Parathyroid adenoma (tissue), 2 donors: Measurements from ENCODE around the gene RNF144A.

ENCODE experiments used
- H2AFZ ChIP-seq: fragments of 300-600 bp; sonication (generic); one replicate; pipeline ENCODE4 v1.7.0; 2017; ENCODE audit warnings: antibody characterized with exemption, mild to moderate bottlenecking
- H3K27ac ChIP-seq: fragments of 300-600 bp; sonication (generic); one replicate; pipeline ENCODE4 v1.7.0; 2017
- H3K27me3 ChIP-seq: fragments of 300-600 bp; sonication (generic); one replicate; pipeline ENCODE4 v1.7.0; 2017; ENCODE audit warnings: low read length; ENCODE audit not compliant: control insufficient read depth, insufficient read depth
- H3K36me3 ChIP-seq: fragments of 300-600 bp; sonication (generic); one replicate; pipeline ENCODE4 v1.7.0; 2017; ENCODE audit warnings: low read length; ENCODE audit not compliant: control insufficient read depth, insufficient read depth
- H3K4me1 ChIP-seq: fragments of 300-600 bp; sonication (generic); one replicate; pipeline ENCODE4 v1.7.0; 2017; ENCODE audit warnings: control low read depth
- H3K4me2 ChIP-seq: fragments of 300-600 bp; sonication (generic); one replicate; pipeline ENCODE4 v1.7.0; 2017; ENCODE audit warnings: low read length
- H3K4me3 ChIP-seq: fragments of 300-600 bp; sonication (generic); one replicate; pipeline ENCODE4 v1.7.0; 2017; ENCODE audit warnings: low read depth, low read length
- H3K79me2 ChIP-seq: fragments of 300-600 bp; sonication (generic); one replicate; pipeline ENCODE4 v1.7.0; 2017; ENCODE audit warnings: control low read depth
- H3K9ac ChIP-seq: fragments of 300-600 bp; sonication (generic); one replicate; pipeline ENCODE4 v1.7.0; 2017; ENCODE audit warnings: mild to moderate bottlenecking
- H3K9me3 ChIP-seq: fragments of 300-600 bp; sonication (generic); one replicate; pipeline ENCODE4 v1.7.0; 2017; ENCODE audit warnings: low read length; ENCODE audit not compliant: control insufficient read depth
- CTCF ChIP-seq: fragments of 300-600 bp; sonication (generic); IDR thresholded peaks from one replicate; pipeline ENCODE4 v1.7.0; 2017; ENCODE audit warnings: antibody characterized with exemption, mild to moderate bottlenecking
- donor health status: primary hyperparathyroidism.

Gene RNF144A

GRCh38 chr2:7060631-7061449 is 143.6 kb downstream of the RNF144A start:
- H3K27ac ChIP-seq: no peak overlapping the region

GRCh38 chr2:7061450-7061789 is 144.2 kb downstream of the RNF144A start:
- H3K4me2 ChIP-seq: no peak overlapping the region
- H3K4me1 ChIP-seq: peaks cover 7% of the 10 kb centered on the region
- H3K27ac ChIP-seq: no peak overlapping the region
- H3K36me3 ChIP-seq: no peaks in the 10 kb centered on the region
- H3K4me3 ChIP-seq: no peak overlapping the region
- H3K9me3 ChIP-seq: no peaks in the 10 kb centered on the region
- H3K79me2 ChIP-seq: no peaks in the 10 kb centered on the region
- H3K9ac ChIP-seq: no peak overlapping the region
- no peak overlapping the region for H2AFZ ChIP-seq
- TF ChIP-seq CTCF: no peak
- no peaks in the 10 kb centered on the region for H3K27me3 ChIP-seq

More at GRCh38 chr2:7060631-7061449, 143.6 kb downstream of the RNF144A start:
- Histone ChIP-seq H3K9ac (no peak overlapping the region), H3K79me2 (no peaks in the 10 kb centered on the region), H3K36me3 (no peaks in the 10 kb centered on the region), H3K4me2 (no peak overlapping the region), H3K4me1 (peaks cover 7% of the 10 kb centered on the region), H3K27me3 (no peaks in the 10 kb centered on the region), H2AFZ (no peak overlapping the region), H3K9me3 (no peaks in the 10 kb centered on the region), H3K4me3 (no peak overlapping the region)
- TF ChIP-seq CTCF: no peak

DNA sequence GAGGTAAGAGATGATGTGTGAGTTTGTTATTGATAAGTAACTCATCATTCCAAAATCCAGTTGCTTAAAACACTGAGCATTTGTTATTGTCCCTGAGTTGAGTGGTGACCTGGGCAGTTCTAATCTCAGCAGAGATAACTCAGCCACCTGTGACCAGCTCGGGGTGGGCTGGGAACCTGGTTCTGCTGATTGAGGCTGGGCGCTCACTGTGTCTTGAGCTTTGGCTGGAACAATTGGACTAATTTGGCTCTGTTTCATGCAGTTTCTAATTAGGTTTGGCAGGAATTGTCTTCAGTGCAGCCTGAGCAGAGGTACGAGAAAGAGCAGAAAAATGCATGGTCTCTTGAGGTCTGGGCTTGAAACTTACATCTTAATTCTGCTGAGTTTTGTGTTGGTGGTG is 144.7 kb downstream of the RNF144A start:
- Histone ChIP-seq H3K9ac (no peak overlapping the region), H3K4me2 (no peak overlapping the region), H3K27ac (no peak overlapping the region), H2AFZ (no peak overlapping the region), H3K27me3 (no peaks in the 10 kb centered on the region), H3K9me3 (no peaks in the 10 kb centered on the region), H3K4me1 (peaks cover 7% of the 10 kb centered on the region), H3K4me3 (no peak overlapping the region), H3K36me3 (no peaks in the 10 kb centered on the region), H3K79me2 (no peaks in the 10 kb centered on the region)
- no peak for TF ChIP-seq CTCF

DNA sequence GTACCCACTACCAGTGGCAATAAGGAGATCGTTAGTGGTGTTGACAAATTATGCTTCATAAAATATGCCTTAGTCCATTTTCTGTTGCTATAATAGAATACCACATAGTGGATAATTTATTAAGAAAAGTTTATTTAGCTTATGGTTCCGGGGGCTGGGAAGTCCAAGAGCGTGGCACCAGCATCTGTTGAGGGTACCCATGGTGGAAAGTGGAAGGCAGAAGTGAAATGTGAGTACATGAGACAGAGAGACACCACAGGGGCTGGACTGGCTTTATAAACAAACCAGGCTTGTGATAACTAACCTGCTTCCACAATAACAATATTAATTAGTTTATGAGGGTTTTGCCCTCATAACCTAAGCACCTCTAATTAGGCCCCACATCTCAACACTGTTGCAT is 146.6 kb downstream of the RNF144A start:
- H3K9ac ChIP-seq: no peak overlapping the region
- H3K9me3 ChIP-seq: no peaks in the 10 kb centered on the region
- no peak for TF ChIP-seq CTCF
- no peaks in the 10 kb centered on the region for H3K4me1 ChIP-seq
- no peak overlapping the region for H2AFZ ChIP-seq
- no peaks in the 10 kb centered on the region for H3K27me3 ChIP-seq
- no peaks in the 10 kb centered on the region for H3K36me3 ChIP-seq
- H3K4me2 ChIP-seq: no peak overlapping the region
- no peak overlapping the region for H3K4me3 ChIP-seq
- no peak overlapping the region for H3K27ac ChIP-seq
- H3K79me2 ChIP-seq: no peaks in the 10 kb centered on the region

GRCh38 chr2:7068457-7068856 is 151.2 kb downstream of the RNF144A start:
- H3K27me3 ChIP-seq: no peaks in the 10 kb centered on the region
- no peaks in the 10 kb centered on the region for H3K36me3 ChIP-seq
- H3K4me3 ChIP-seq: no peak overlapping the region
- H3K4me2 ChIP-seq: no peak overlapping the region
- no peak for TF ChIP-seq CTCF
- H3K27ac ChIP-seq: no peak overlapping the region
- H3K79me2 ChIP-seq: no peaks in the 10 kb centered on the region
- no peak overlapping the region for H3K9ac ChIP-seq
- H2AFZ ChIP-seq: no peak overlapping the region
- no peaks in the 10 kb centered on the region for H3K9me3 ChIP-seq
- no peaks in the 10 kb centered on the region for H3K4me1 ChIP-seq
